HG02642 (cell line): ENCODE measurements around the gene NOTCH4.
A peak's percentile ranks its signal among the peaks of the same experiment; 100 is the strongest.
"Not testable (repeated sequence)": the region's sequence is repeated elsewhere in the genome, so short reads cannot be mapped to it uniquely, and the experiment has no call there.

ENCODE experiments used
- ATAC-seq: cut with Tn5 transposase; IDR thresholded peaks from one replicate; pipeline ENCODE4 v1.9.1; 2021; ENCODE audit warnings: mild to moderate bottlenecking; ENCODE audit not compliant: unreplicated experiment, poor library complexity

The NOTCH4 gene

GRCh38 chr6:32223258-32224235, at the start of gene NOTCH4:
NOTCH4 (minus strand) TSS chr6:32224067; CDS start chr6:32223928, 139 bp downstream.
- no peak for ATAC-seq

- ATAC-seq = no peak
These were observed 47.6 kb upstream of the NOTCH4 start for GRCh38 chr6:32271429-32271828.

- not testable (repeated sequence) for ATAC-seq
These were observed 44.6 kb upstream of the NOTCH4 start for GRCh38 chr6:32268459-32268858.

GRCh38 chr6:32267035-32267434, 43.2 kb upstream of the NOTCH4 start:
- no peak for ATAC-seq

- ATAC-seq = not testable (repeated sequence)
These were observed 33.4 kb upstream of the NOTCH4 start for GRCh38 chr6:32257262-32257661.

- peak; percentile 80 for ATAC-seq
These were observed 31.6 kb upstream of the NOTCH4 start for GRCh38 chr6:32255199-32256153.

GRCh38 chr6:32254761-32255198, 30.9 kb upstream of the NOTCH4 start:
- ATAC-seq = no peak

GRCh38 chr6:32252331-32253009, 28.6 kb upstream of the NOTCH4 start:
- no peak for ATAC-seq

GRCh38 chr6:32249262-32249661, 25.4 kb upstream of the NOTCH4 start:
- ATAC-seq = no peak

GRCh38 chr6:32247401-32247800, 23.5 kb upstream of the NOTCH4 start:
- ATAC-seq = no peak

GRCh38 chr6:32244946-32245398, 21.1 kb upstream of the NOTCH4 start:
- ATAC-seq = peak; percentile 55

- no peak for ATAC-seq
These were observed 20.4 kb upstream of the NOTCH4 start for GRCh38 chr6:32244270-32244669.

GRCh38 chr6:32242318-32242813, 18.5 kb upstream of the NOTCH4 start:
- ATAC-seq = not testable (repeated sequence)

GRCh38 chr6:32240686-32241085, 16.8 kb upstream of the NOTCH4 start:
- ATAC-seq = no peak

GRCh38 chr6:32239462-32239861, 15.6 kb upstream of the NOTCH4 start:
- no peak for ATAC-seq

GRCh38 chr6:32234934-32235333, 11.1 kb upstream of the NOTCH4 start:
- no peak for ATAC-seq

- ATAC-seq = no peak
These were observed 2.6 kb upstream of the NOTCH4 start for GRCh38 chr6:32226434-32226833.

- no peak for ATAC-seq
These were observed 829 bp upstream of the NOTCH4 start for GRCh38 chr6:32224696-32225095.

GRCh38 chr6:32222333-32223230, 1.3 kb downstream of the NOTCH4 start:
- ATAC-seq = no peak
